Measurements from ENCODE around the gene SPRED1.

DNA sequence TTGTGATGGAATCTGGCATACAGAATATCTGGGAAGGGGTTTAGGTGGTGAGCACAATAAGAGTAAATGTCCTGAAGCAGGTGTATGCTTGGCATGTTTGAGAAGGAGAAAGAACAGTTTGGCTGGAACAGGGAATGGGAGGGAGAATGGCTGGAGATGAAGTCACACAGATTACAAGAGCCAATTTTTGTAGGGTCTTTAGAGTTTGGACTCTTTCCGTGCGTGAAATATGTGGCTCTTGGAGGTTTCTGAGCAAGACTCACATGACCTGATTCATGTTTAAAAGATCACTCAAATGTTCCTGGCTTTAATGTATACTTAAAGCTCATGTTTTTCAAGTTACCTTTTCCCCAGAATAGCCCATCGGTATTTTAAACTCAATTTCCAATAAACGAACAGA is 32.8 kb downstream of the SPRED1 start:
- TF ChIP-seq, protein P1, sequence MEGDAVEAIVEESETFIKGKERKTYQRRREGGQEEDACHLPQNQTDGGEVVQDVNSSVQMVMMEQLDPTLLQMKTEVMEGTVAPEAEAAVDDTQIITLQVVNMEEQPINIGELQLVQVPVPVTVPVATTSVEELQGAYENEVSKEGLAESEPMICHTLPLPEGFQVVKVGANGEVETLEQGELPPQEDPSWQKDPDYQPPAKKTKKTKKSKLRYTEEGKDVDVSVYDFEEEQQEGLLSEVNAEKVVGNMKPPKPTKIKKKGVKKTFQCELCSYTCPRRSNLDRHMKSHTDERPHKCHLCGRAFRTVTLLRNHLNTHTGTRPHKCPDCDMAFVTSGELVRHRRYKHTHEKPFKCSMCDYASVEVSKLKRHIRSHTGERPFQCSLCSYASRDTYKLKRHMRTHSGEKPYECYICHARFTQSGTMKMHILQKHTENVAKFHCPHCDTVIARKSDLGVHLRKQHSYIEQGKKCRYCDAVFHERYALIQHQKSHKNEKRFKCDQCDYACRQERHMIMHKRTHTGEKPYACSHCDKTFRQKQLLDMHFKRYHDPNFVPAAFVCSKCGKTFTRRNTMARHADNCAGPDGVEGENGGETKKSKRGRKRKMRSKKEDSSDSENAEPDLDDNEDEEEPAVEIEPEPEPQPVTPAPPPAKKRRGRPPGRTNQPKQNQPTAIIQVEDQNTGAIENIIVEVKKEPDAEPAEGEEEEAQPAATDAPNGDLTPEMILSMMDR (IDR thresholded peaks at IDR 0.05; ENCODE audit: insufficient read depth, low read length): no peak
- TF ChIP-seq POLR2AphosphoS5 (IDR thresholded peaks at IDR 0.05; ENCODE audit: low read depth): no peak
- TF ChIP-seq, protein P2, sequence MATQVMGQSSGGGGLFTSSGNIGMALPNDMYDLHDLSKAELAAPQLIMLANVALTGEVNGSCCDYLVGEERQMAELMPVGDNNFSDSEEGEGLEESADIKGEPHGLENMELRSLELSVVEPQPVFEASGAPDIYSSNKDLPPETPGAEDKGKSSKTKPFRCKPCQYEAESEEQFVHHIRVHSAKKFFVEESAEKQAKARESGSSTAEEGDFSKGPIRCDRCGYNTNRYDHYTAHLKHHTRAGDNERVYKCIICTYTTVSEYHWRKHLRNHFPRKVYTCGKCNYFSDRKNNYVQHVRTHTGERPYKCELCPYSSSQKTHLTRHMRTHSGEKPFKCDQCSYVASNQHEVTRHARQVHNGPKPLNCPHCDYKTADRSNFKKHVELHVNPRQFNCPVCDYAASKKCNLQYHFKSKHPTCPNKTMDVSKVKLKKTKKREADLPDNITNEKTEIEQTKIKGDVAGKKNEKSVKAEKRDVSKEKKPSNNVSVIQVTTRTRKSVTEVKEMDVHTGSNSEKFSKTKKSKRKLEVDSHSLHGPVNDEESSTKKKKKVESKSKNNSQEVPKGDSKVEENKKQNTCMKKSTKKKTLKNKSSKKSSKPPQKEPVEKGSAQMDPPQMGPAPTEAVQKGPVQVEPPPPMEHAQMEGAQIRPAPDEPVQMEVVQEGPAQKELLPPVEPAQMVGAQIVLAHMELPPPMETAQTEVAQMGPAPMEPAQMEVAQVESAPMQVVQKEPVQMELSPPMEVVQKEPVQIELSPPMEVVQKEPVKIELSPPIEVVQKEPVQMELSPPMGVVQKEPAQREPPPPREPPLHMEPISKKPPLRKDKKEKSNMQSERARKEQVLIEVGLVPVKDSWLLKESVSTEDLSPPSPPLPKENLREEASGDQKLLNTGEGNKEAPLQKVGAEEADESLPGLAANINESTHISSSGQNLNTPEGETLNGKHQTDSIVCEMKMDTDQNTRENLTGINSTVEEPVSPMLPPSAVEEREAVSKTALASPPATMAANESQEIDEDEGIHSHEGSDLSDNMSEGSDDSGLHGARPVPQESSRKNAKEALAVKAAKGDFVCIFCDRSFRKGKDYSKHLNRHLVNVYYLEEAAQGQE (IDR thresholded peaks at IDR 0.05; ENCODE audit: insufficient replicate concordance, low read depth): no peak
- no peak for TF ChIP-seq SPI1 (IDR thresholded peaks at IDR 0.05; ENCODE audit: borderline replicate concordance, low read depth)
- no peak for TF ChIP-seq GABPA (IDR thresholded peaks at IDR 0.05; ENCODE audit: low read depth)

All from HL-60 (cell line).